GM23338 (cell line): ENCODE results near the gene ABHD18. TPM values are rescaled to one million over a fixed set of nuclear protein-coding genes. Genes with fewer than 3 reads are reported as not detected.

ENCODE experiments used
- ATAC-seq: fragments of 200-7000 bp; cut with Tn5 transposase; 3 replicates; pipeline ENCODE4 v1.9.1; 2020
- DNase-seq: peaks from one replicate; pipeline ENCODE4 v3.0.0-alpha.2; 2015; ENCODE audit warnings: low spot score
- H2AFZ ChIP-seq: fragments of 200-600 bp; sonication (generic); 2 replicates; pipeline ENCODE4 v1.8.0; 2016; ENCODE audit warnings: antibody characterized with exemption, mild to moderate bottlenecking, moderate library complexity
- H3F3A ChIP-seq: fragments of 200-600 bp; sonication (generic); replicated peaks from 2 replicates; pipeline ENCODE4 v1.8.0; 2017; ENCODE audit warnings: antibody characterized with exemption, mixed run types, low read depth
- H3K27ac ChIP-seq: fragments of 200-600 bp; sonication (generic); 2 replicates; pipeline ENCODE4 v1.6.1; 2016; ENCODE audit warnings: low read depth
- H3K27me3 ChIP-seq: fragments of 200-600 bp; sonication (generic); 2 replicates; pipeline ENCODE4 v1.8.0; 2016; ENCODE audit warnings: mild to moderate bottlenecking, mixed run types, moderate library complexity; ENCODE audit not compliant: insufficient read depth
- H3K36me3 ChIP-seq: fragments of 200-600 bp; sonication (generic); 2 replicates; pipeline ENCODE4 v1.8.0; 2016; ENCODE audit warnings: mild to moderate bottlenecking; ENCODE audit not compliant: insufficient read depth
- H3K4me1 ChIP-seq: fragments of 200-600 bp; sonication (generic); 2 replicates; pipeline ENCODE4 v1.8.0; 2016; ENCODE audit warnings: mild to moderate bottlenecking, moderate library complexity; ENCODE audit not compliant: insufficient read depth
- H3K4me2 ChIP-seq: fragments of 200-600 bp; sonication (generic); 2 replicates; pipeline ENCODE4 v1.7.1; 2017; ENCODE audit warnings: mixed run types
- H3K4me3 ChIP-seq: fragments of 200-600 bp; sonication (generic); 2 replicates; pipeline ENCODE4 v1.6.1; 2016; ENCODE audit warnings: mixed run types
- H3K79me2 ChIP-seq: fragments of 200-600 bp; sonication (generic); replicated peaks from 2 replicates; pipeline ENCODE4 v1.8.0; 2017; ENCODE audit warnings: mild to moderate bottlenecking; ENCODE audit not compliant: insufficient read depth
- H3K9me2 ChIP-seq: fragments of 200-600 bp; sonication (generic); 2 replicates; pipeline ENCODE4 v1.8.0; 2017; ENCODE audit not compliant: insufficient read depth
- H4K20me1 ChIP-seq: fragments of 200-600 bp; sonication (generic); replicated peaks from 2 replicates; pipeline ENCODE4 v1.8.0; 2017; ENCODE audit warnings: mild to moderate bottlenecking; ENCODE audit not compliant: insufficient read depth
- H3K27ac Mint-ChIP-seq: 2 replicates; pipeline ENCODE4 v1.8.0; 2020; ENCODE audit warnings: inconsistent platforms, mild to moderate bottlenecking, moderate library complexity, mixed read lengths
- H3K27me3 Mint-ChIP-seq: 3 replicates; pipeline ENCODE4 v1.8.0; 2022; ENCODE audit warnings: low read depth, mild to moderate bottlenecking, moderate library complexity, mixed read lengths, inconsistent platforms; ENCODE audit not compliant: insufficient read depth, poor library complexity
- H3K36me3 Mint-ChIP-seq: 3 replicates; pipeline ENCODE4 v1.8.0; 2021; ENCODE audit warnings: low read depth, mild to moderate bottlenecking, inconsistent platforms, moderate library complexity, mixed read lengths
- H3K4me1 Mint-ChIP-seq: 3 replicates; pipeline ENCODE4 v1.8.0; 2020; ENCODE audit warnings: mild to moderate bottlenecking, inconsistent platforms, mixed read lengths
- H3K4me3 Mint-ChIP-seq: 3 replicates; pipeline ENCODE4 v1.8.0; 2021; ENCODE audit warnings: moderate library complexity, mild to moderate bottlenecking, inconsistent platforms, mixed read lengths
- H3K9me3 Mint-ChIP-seq: 3 replicates; pipeline ENCODE4 v1.8.0; 2020; ENCODE audit warnings: moderate library complexity, mild to moderate bottlenecking, inconsistent platforms, mixed read lengths
- EZH2phosphoT487 ChIP-seq: fragments of 200-600 bp; sonication (generic); IDR thresholded peaks from one replicate; pipeline ENCODE4 v1.8.1; 2018; ENCODE audit warnings: antibody characterized with exemption; ENCODE audit not compliant: unreplicated experiment
- STAT1 ChIP-seq: IDR thresholded peaks from one replicate; pipeline ENCODE4 v1.6.1; 2016; ENCODE audit warnings: antibody characterized with exemption; ENCODE audit not compliant: unreplicated experiment
- polyA plus RNA-seq: library from polyadenylated mRNA; unstranded; fragments of >200 nt; fragmentation: Nextera tagmentation; extraction: Ambion mirVana; gene quantifications from 2 replicates; pipeline ENCODE4 v1.2.1, GENCODE V29; 2016
- total RNA-seq: library from RNA; depleted of rRNA; stranded (reverse); fragments of >200 nt; shearing (Covaris generic); gene quantifications from 2 replicates; pipeline ENCODE4 v1.2.3, GENCODE V29; 2014
- TF ChIP-seq, protein P1 (sequence below): IDR thresholded peaks from 2 replicates; pipeline ENCODE4 v1.6.1; 2016; ENCODE audit warnings: antibody characterized with exemption
- TF ChIP-seq, protein P2 (sequence below): IDR thresholded peaks from one replicate; pipeline ENCODE4 v1.6.1; 2018; ENCODE audit warnings: antibody characterized with exemption; ENCODE audit not compliant: unreplicated experiment
- TF ChIP-seq, protein P3 (sequence below): fragments of 250-450 bp; sonication (Bioruptor Pico); IDR thresholded peaks from 2 replicates; pipeline ENCODE4 v1.5.0; 2020; ENCODE audit warnings: mild to moderate bottlenecking, moderate library complexity

ABHD18 gene
- total and polyA plus RNA-seq, 2 experiments from 2014 or later, result 7.2 to 18.6 TPM

DNA sequence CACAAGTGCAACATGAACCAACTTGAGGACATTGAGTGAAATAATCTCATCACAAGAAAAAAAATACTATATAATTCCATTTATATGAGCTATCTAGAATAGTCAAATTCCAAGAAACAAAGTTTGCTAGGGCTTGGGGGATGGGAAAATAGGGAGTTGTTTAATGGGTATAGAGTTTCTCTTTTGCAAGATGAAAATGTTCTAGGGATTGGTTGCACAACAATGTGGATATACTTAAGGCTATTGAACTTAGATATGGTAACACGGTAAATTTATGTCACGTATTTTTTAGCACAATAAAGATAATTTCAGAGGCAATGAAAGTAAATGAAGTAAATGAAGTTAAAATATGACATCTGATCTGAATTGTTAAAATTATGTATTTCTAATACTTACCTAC, 8.1 kb upstream of the ABHD18 start:
- peaks cover 28% of the 10 kb centered on the region for H3K79me2 ChIP-seq
- H3K9me3 Mint-ChIP-seq, result no peaks in the 10 kb centered on the region
- no peak overlapping the region for H3K27ac Mint-ChIP-seq
- ATAC-seq, result no peak
- H4K20me1 ChIP-seq, result peaks cover 5% of the 10 kb centered on the region; the same call in 1 of the 2 replicates
- no peaks in the 10 kb centered on the region for H3K4me1 Mint-ChIP-seq
- no peaks in the 10 kb centered on the region for H3K27me3 ChIP-seq
- H3K4me2 ChIP-seq, result no peak overlapping the region
- H3K27ac ChIP-seq, result no peak overlapping the region
- TF ChIP-seq EZH2phosphoT487, result no peak
- TF ChIP-seq, protein P1, sequence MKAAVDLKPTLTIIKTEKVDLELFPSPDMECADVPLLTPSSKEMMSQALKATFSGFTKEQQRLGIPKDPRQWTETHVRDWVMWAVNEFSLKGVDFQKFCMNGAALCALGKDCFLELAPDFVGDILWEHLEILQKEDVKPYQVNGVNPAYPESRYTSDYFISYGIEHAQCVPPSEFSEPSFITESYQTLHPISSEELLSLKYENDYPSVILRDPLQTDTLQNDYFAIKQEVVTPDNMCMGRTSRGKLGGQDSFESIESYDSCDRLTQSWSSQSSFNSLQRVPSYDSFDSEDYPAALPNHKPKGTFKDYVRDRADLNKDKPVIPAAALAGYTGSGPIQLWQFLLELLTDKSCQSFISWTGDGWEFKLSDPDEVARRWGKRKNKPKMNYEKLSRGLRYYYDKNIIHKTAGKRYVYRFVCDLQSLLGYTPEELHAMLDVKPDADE, result no peak
- TF ChIP-seq, protein P2, sequence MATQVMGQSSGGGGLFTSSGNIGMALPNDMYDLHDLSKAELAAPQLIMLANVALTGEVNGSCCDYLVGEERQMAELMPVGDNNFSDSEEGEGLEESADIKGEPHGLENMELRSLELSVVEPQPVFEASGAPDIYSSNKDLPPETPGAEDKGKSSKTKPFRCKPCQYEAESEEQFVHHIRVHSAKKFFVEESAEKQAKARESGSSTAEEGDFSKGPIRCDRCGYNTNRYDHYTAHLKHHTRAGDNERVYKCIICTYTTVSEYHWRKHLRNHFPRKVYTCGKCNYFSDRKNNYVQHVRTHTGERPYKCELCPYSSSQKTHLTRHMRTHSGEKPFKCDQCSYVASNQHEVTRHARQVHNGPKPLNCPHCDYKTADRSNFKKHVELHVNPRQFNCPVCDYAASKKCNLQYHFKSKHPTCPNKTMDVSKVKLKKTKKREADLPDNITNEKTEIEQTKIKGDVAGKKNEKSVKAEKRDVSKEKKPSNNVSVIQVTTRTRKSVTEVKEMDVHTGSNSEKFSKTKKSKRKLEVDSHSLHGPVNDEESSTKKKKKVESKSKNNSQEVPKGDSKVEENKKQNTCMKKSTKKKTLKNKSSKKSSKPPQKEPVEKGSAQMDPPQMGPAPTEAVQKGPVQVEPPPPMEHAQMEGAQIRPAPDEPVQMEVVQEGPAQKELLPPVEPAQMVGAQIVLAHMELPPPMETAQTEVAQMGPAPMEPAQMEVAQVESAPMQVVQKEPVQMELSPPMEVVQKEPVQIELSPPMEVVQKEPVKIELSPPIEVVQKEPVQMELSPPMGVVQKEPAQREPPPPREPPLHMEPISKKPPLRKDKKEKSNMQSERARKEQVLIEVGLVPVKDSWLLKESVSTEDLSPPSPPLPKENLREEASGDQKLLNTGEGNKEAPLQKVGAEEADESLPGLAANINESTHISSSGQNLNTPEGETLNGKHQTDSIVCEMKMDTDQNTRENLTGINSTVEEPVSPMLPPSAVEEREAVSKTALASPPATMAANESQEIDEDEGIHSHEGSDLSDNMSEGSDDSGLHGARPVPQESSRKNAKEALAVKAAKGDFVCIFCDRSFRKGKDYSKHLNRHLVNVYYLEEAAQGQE, result no peak
- TF ChIP-seq, protein P3, sequence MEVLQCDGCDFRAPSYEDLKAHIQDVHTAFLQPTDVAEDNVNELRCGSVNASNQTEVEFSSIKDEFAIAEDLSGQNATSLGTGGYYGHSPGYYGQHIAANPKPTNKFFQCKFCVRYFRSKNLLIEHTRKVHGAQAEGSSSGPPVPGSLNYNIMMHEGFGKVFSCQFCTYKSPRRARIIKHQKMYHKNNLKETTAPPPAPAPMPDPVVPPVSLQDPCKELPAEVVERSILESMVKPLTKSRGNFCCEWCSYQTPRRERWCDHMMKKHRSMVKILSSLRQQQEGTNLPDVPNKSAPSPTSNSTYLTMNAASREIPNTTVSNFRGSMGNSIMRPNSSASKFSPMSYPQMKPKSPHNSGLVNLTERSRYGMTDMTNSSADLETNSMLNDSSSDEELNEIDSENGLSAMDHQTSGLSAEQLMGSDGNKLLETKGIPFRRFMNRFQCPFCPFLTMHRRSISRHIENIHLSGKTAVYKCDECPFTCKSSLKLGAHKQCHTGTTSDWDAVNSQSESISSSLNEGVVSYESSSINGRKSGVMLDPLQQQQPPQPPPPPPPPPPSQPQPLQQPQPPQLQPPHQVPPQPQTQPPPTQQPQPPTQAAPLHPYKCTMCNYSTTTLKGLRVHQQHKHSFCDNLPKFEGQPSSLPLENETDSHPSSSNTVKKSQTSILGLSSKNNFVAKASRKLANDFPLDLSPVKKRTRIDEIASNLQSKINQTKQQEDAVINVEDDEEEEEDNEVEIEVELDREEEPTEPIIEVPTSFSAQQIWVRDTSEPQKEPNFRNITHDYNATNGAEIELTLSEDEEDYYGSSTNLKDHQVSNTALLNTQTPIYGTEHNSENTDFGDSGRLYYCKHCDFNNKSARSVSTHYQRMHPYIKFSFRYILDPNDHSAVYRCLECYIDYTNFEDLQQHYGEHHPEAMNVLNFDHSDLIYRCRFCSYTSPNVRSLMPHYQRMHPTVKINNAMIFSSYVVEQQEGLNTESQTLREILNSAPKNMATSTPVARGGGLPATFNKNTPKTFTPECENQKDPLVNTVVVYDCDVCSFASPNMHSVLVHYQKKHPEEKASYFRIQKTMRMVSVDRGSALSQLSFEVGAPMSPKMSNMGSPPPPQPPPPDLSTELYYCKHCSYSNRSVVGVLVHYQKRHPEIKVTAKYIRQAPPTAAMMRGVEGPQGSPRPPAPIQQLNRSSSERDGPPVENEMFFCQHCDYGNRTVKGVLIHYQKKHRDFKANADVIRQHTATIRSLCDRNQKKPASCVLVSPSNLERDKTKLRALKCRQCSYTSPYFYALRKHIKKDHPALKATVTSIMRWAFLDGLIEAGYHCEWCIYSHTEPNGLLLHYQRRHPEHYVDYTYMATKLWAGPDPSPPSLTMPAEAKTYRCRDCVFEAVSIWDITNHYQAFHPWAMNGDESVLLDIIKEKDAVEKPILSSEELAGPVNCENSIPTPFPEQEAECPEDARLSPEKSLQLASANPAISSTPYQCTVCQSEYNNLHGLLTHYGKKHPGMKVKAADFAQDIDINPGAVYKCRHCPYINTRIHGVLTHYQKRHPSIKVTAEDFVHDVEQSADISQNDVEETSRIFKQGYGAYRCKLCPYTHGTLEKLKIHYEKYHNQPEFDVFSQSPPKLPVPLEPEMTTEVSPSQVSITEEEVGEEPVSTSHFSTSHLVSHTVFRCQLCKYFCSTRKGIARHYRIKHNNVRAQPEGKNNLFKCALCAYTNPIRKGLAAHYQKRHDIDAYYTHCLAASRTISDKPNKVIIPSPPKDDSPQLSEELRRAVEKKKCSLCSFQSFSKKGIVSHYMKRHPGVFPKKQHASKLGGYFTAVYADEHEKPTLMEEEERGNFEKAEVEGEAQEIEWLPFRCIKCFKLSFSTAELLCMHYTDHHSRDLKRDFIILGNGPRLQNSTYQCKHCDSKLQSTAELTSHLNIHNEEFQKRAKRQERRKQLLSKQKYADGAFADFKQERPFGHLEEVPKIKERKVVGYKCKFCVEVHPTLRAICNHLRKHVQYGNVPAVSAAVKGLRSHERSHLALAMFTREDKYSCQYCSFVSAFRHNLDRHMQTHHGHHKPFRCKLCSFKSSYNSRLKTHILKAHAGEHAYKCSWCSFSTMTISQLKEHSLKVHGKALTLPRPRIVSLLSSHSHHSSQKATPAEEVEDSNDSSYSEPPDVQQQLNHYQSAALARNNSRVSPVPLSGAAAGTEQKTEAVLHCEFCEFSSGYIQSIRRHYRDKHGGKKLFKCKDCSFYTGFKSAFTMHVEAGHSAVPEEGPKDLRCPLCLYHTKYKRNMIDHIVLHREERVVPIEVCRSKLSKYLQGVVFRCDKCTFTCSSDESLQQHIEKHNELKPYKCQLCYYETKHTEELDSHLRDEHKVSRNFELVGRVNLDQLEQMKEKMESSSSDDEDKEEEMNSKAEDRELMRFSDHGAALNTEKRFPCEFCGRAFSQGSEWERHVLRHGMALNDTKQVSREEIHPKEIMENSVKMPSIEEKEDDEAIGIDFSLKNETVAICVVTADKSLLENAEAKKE (CRISPR knock-in tag), result no peak
- TF ChIP-seq STAT1, result no peak
- no peak overlapping the region for H2AFZ ChIP-seq
- no peaks in the 10 kb centered on the region for H3K27me3 Mint-ChIP-seq
- no peak for DNase-seq
- H3K36me3 Mint-ChIP-seq, result peaks cover 5% of the 10 kb centered on the region; the same call in 1 of the 3 replicates
- H3K4me3 ChIP-seq, result no peak overlapping the region
- H3K9me2 ChIP-seq, result no peaks in the 10 kb centered on the region
- H3F3A ChIP-seq, result no peaks in the 10 kb centered on the region
- H3K36me3 ChIP-seq, result no peaks in the 10 kb centered on the region
- no peaks in the 10 kb centered on the region for H3K4me1 ChIP-seq
- no peak overlapping the region for H3K4me3 Mint-ChIP-seq
